MCF 10A (cell line): ENCODE measurements around the gene TMEM61. TPM values are rescaled to one million over a fixed set of nuclear protein-coding genes. Genes with fewer than 3 reads are reported as not detected.

Experiments
- BruUV-seq: library from RNA; stranded (reverse); fragments of 400-500 nt; replicated peaks from 2 replicates; lab custom pipeline; 2021; lab: Mats Ljungman, UMichigan
- CTCF ChIA-PET: fragments of 300-600 bp; sonication (Branson Sonifier 250); formaldehyde crosslinking; extraction: SDS; loops from one replicate; lab custom pipeline; 2021; ENCODE audit warnings: antibody characterized with exemption, inconsistent platforms; lab: Yijun Ruan, JAX
- POLR2A ChIA-PET: fragments of 300-600, 350-650 bp; sonication (Branson Sonifier 250); formaldehyde crosslinking; extraction: SDS; loops from one replicate; lab custom pipeline; 2020; ENCODE audit warnings: antibody characterized with exemption, inconsistent platforms; lab: Yijun Ruan, JAX
- DNase-seq: peaks from one replicate; pipeline ENCODE4 v3.0.0-alpha.2; 2018; ENCODE audit not compliant: unreplicated experiment
- H3K27ac Mint-ChIP-seq: one replicate; pipeline ENCODE4 v1.8.0; 2022; ENCODE audit warnings: mild to moderate bottlenecking, low read depth, mixed read lengths; ENCODE audit not compliant: unreplicated experiment
- H3K27me3 Mint-ChIP-seq: one replicate; pipeline ENCODE4 v1.8.0; 2022; ENCODE audit warnings: mixed read lengths; ENCODE audit not compliant: insufficient read depth, unreplicated experiment
- H3K36me3 Mint-ChIP-seq: one replicate; pipeline ENCODE4 v1.8.0; 2022; ENCODE audit warnings: mild to moderate bottlenecking, moderate library complexity, mixed read lengths; ENCODE audit not compliant: insufficient read depth, unreplicated experiment
- H3K4me1 Mint-ChIP-seq: one replicate; pipeline ENCODE4 v1.8.0; 2022; ENCODE audit warnings: mixed read lengths; ENCODE audit not compliant: insufficient read depth, unreplicated experiment
- H3K4me3 Mint-ChIP-seq: one replicate; pipeline ENCODE4 v1.8.0; 2022; ENCODE audit warnings: mild to moderate bottlenecking, moderate library complexity, mixed read lengths; ENCODE audit not compliant: unreplicated experiment
- H3K9me3 Mint-ChIP-seq: one replicate; pipeline ENCODE4 v1.8.0; 2022; ENCODE audit warnings: mixed read lengths; ENCODE audit not compliant: unreplicated experiment
- CTCF ChIP-seq: fragments of 200-600 bp; IDR thresholded peaks from one replicate; pipeline ENCODE4 v1.8.0; 2022; ENCODE audit warnings: antibody characterized with exemption, mild to moderate bottlenecking; ENCODE audit not compliant: unreplicated experiment
- intact Hi-C: fragments of 100-400 bp; cut with micrococcal nuclease; formaldehyde crosslinking; loops from 2 replicates; pipeline ENCODE4 v1.14.1; 2022
- total RNA-seq: library from RNA; stranded (reverse); gene quantifications from 2 replicates; pipeline ENCODE4 v1.2.3, GENCODE V29; 2022

The TMEM61 gene
- total RNA-seq, 1 experiment from 2014 or later = not detected

DNA sequence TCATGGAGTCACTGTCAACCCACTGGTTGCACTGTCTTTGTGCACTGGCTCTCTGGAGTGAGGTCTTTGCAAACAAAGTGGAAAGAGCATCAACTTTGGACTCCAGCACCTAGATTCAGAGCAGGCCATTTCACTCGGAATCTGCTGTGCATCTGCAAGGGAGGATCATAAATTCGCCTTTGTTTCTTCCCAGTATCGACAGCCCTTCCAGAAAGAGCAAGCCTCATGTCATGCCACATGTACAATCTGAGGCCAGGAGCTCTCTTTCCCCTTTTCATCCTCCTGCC is 58.1 kb downstream of the TMEM61 start:
- no peak for DNase-seq
- TF ChIP-seq CTCF = no peak
- H3K9me3 Mint-ChIP-seq = no peaks in the 10 kb centered on the region
- H3K4me1 Mint-ChIP-seq = no peaks in the 10 kb centered on the region
- no peak overlapping the region for H3K4me3 Mint-ChIP-seq
- ChIA-PET CTCF (interaction anchor here (0.7 to 1.3 kb wide), 2 partner anchors 17 to 1442 kb away, joined by 3 to 4 read pairs; no protein-coding TSS in a partner anchor), POLR2A (interaction anchor here (1.0 kb wide), 1 partner anchor 30 kb away, joined by 3 read pairs; no protein-coding TSS in a partner anchor)
- no TSS peak for BruUV-seq
- intact Hi-C loops = no loop called here
- no peak overlapping the region for H3K27ac Mint-ChIP-seq
- peaks cover 65% of the 10 kb centered on the region for H3K27me3 Mint-ChIP-seq
- H3K36me3 Mint-ChIP-seq = no peaks in the 10 kb centered on the region

GRCh38 chr1:55038974-55039341 is 58.5 kb downstream of the TMEM61 start:
- Mint-ChIP-seq H3K36me3 (no peaks in the 10 kb centered on the region), H3K4me3 (no peak overlapping the region), H3K27ac (no peak overlapping the region), H3K9me3 (no peaks in the 10 kb centered on the region), H3K4me1 (no peaks in the 10 kb centered on the region), H3K27me3 (peaks cover 65% of the 10 kb centered on the region)
- TF ChIP-seq CTCF = no peak
- intact Hi-C loops = no loop called here
- no TSS peak for BruUV-seq
- ChIA-PET POLR2A (no interaction called here), CTCF (interaction anchor here (0.7 to 1.3 kb wide), 2 partner anchors 17 to 1442 kb away, joined by 3 to 4 read pairs; no protein-coding TSS in a partner anchor)
- no peak for DNase-seq

- H3K9me3 Mint-ChIP-seq = no peaks in the 10 kb centered on the region
- DNase-seq = no peak
- intact Hi-C loops = no loop called here
- no peaks in the 10 kb centered on the region for H3K4me1 Mint-ChIP-seq
- H3K4me3 Mint-ChIP-seq = no peak within 1 kb of the TSS
- POLR2A ChIA-PET = no interaction called here
- CTCF ChIA-PET = no interaction called here
- H3K27ac Mint-ChIP-seq = no peak within 1 kb of the TSS
- no peaks in the 10 kb centered on the region for H3K36me3 Mint-ChIP-seq
- BruUV-seq = no TSS peak
- no peak for TF ChIP-seq CTCF
- peaks cover 65% of the 10 kb centered on the region for H3K27me3 Mint-ChIP-seq
These were observed 59.1 kb downstream of the TMEM61 start, which contains the start of gene PCSK9 for GRCh38 chr1:55039342-55040082. Gene PCSK9 (plus strand): TSS chr1:55039548. CDS start chr1:55039838, 290 bp downstream.

- no peak for TF ChIP-seq CTCF
- Mint-ChIP-seq H3K36me3 (no peaks in the 10 kb centered on the region), H3K4me1 (no peaks in the 10 kb centered on the region), H3K4me3 (no peak overlapping the region), H3K27me3 (peaks cover 64% of the 10 kb centered on the region), H3K27ac (no peak overlapping the region), H3K9me3 (no peaks in the 10 kb centered on the region)
- DNase-seq = no peak
- CTCF ChIA-PET = interaction anchor here (0.7 kb wide), 1 partner anchor 95 kb away, joined by 3 read pairs; no protein-coding TSS in a partner anchor
- POLR2A ChIA-PET = no interaction called here
- no TSS peak for BruUV-seq
- intact Hi-C loops = no loop called here
These were observed 59.9 kb downstream of the TMEM61 start for GRCh38 chr1:55040083-55040932.
